Prostate gland (tissue), 2 donors: ENCODE data around the gene ADGRL1. TPM values are rescaled to one million over a fixed set of nuclear protein-coding genes. Genes with fewer than 3 reads are reported as not detected.
"Not testable (repeated sequence)": the region's sequence is repeated elsewhere in the genome, so short reads cannot be mapped to it uniquely, and the experiment has no call there.

ENCODE experiments used
- DNase-seq: peaks from one replicate; pipeline ENCODE4 v3.0.0-alpha.2; 2019; ENCODE audit warnings: low spot score
- H3K27ac ChIP-seq, 2 donors: fragments of 200-600 bp; sonication (generic); 2 replicates each; pipeline ENCODE4 v1.5.1; 2017 to 2019
- H3K27me3 ChIP-seq: fragments of 200-600 bp; sonication (generic); replicated peaks from 2 replicates; pipeline ENCODE4 v1.5.1; 2019; ENCODE audit not compliant: insufficient read depth
- H3K36me3 ChIP-seq, 2 donors: fragments of 200-600 bp; sonication (generic); 1 replicate in 1 of 2; 2 replicates in 1 of 2; pipeline versions ENCODE4 v1.5.1 to v1.8.1; 2017 to 2019
- H3K4me1 ChIP-seq: fragments of 200-600 bp; sonication (generic); replicated peaks from 2 replicates; pipeline ENCODE4 v1.5.1; 2019
- H3K4me3 ChIP-seq, 2 donors: fragments of 200-600 bp; sonication (generic); 2 replicates each; pipeline ENCODE4 v1.5.1; 2017 to 2019
- H3K9me3 ChIP-seq: fragments of 200-600 bp; sonication (generic); 2 replicates; pipeline ENCODE4 v1.5.1; 2017
- POLR2A ChIP-seq: fragments of 450-650 bp; IDR thresholded peaks from one replicate; pipeline ENCODE4 v1.6.1; 2016; ENCODE audit warnings: antibody characterized with exemption, mild to moderate bottlenecking
- POLR2AphosphoS5 ChIP-seq: sonication (generic); formaldehyde crosslinking; IDR thresholded peaks from one replicate; pipeline ENCODE4 v1.6.1; 2017; ENCODE audit warnings: antibody characterized with exemption
- WGBS: methylation state at CpG from one replicate; pipeline ENCODE4 v1.1.5; 2018; 5-methylcytosine and 5-hydroxymethylcytosine counted together
- intact Hi-C: fragments of 100-400 bp; cut with DNase I; formaldehyde crosslinking; loops from one replicate; pipeline ENCODE4 v1.14.2; 2022
- total RNA-seq, 2 donors: library from RNA; depleted of rRNA; stranded (reverse); fragments of >200 nt; gene quantifications; one replicate each; pipeline ENCODE4 v1.1.0, GENCODE V29; 2016
- TF ChIP-seq, protein P1 (sequence below), 4 experiments: fragments of 200-600 bp in 2 of 4; fragments of 450-650 bp in 2 of 4; sonication (generic) in 2 of 4; IDR thresholded peaks; 1 replicate in 3 of 4; 2 replicates in 1 of 4; pipeline ENCODE4 v1.5.1; 2016 to 2019; ENCODE audit warnings: antibody characterized with exemption in 4 of 4, mild to moderate bottlenecking in 2 of 4, moderate library complexity in 2 of 4

Gene ADGRL1
- total RNA-seq, 2 donors from 2014 or later = 13.0 to 44.1 TPM

- no peaks in the 10 kb centered on the region for H3K9me3 ChIP-seq
- no peaks in the 10 kb centered on the region for H3K36me3 ChIP-seq
- H3K27ac ChIP-seq = no peak overlapping the region
- H3K27me3 ChIP-seq = no peaks in the 10 kb centered on the region
- no peak for DNase-seq
- 91% methylated on average over 16 of the region's 16 CpGs for WGBS
- H3K4me1 ChIP-seq = no peaks in the 10 kb centered on the region
- no peak for TF ChIP-seq POLR2AphosphoS5
- TF ChIP-seq, protein P1, sequence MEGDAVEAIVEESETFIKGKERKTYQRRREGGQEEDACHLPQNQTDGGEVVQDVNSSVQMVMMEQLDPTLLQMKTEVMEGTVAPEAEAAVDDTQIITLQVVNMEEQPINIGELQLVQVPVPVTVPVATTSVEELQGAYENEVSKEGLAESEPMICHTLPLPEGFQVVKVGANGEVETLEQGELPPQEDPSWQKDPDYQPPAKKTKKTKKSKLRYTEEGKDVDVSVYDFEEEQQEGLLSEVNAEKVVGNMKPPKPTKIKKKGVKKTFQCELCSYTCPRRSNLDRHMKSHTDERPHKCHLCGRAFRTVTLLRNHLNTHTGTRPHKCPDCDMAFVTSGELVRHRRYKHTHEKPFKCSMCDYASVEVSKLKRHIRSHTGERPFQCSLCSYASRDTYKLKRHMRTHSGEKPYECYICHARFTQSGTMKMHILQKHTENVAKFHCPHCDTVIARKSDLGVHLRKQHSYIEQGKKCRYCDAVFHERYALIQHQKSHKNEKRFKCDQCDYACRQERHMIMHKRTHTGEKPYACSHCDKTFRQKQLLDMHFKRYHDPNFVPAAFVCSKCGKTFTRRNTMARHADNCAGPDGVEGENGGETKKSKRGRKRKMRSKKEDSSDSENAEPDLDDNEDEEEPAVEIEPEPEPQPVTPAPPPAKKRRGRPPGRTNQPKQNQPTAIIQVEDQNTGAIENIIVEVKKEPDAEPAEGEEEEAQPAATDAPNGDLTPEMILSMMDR (IDR thresholded peaks at IDR 0.05) = no peak
- no peak for TF ChIP-seq POLR2A
- intact Hi-C loops = no loop called here
- H3K4me3 ChIP-seq = no peak overlapping the region
These were observed 16.9 kb upstream of the ADGRL1 start for GRCh38 chr19:14222886-14223285.

- 12% methylated on average over 8 of the region's 19 CpGs for WGBS
- intact Hi-C loops, DNase-seq, H3K4me3 ChIP-seq, H3K9me3 ChIP-seq, H3K27me3 ChIP-seq, H3K4me1 ChIP-seq, H3K36me3 ChIP-seq, H3K27ac ChIP-seq: not testable (repeated sequence)
- TF ChIP-seq, protein P1 (IDR thresholded peaks at IDR 0.05) = peak in 1 of 4 experiments; percentile 29
These were observed 15.4 kb upstream of the ADGRL1 start for GRCh38 chr19:14221345-14221744.

DNA sequence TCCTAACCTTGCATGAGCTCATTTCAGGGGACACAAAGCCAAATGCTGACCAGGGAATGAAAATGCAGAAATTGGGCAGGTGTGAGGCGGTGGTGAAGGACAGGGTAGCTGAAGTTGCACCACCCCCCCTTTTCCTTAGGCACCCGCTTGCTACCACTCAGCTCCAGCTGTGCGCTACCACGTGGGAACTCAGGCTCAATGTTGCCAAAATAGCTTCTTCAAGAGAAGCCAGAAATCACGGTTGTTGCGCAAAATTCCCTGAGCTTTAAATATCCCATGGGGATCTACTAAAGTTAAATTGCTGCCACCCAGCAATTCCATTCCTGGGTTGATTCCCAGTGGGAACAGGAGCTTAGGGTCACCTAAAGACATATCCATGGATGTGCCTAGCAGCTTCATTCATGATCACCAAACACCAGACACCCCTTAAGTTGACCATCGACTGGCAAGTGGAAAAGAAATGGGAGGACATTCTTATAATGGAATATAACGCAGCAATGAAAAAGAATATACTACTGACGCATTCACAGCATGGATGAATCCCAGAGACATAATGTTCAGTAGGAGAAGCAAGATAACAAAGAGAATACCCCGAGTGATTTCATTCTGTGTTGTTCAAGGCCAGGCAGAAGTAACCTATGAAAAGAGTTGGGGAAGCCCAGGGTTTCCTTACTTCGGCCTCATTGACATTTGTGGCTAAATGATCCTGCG, 12.8 kb upstream of the ADGRL1 start:
- no peaks in the 10 kb centered on the region for H3K9me3 ChIP-seq
- WGBS = 87% methylated on average over 12 of the region's 12 CpGs

GRCh38 chr19:14217886-14218285, 11.9 kb upstream of the ADGRL1 start:
- 27% methylated on average over 4 of the region's 4 CpGs for WGBS
- H3K27ac ChIP-seq, H3K4me3 ChIP-seq, intact Hi-C loops, H3K36me3 ChIP-seq, H3K9me3 ChIP-seq, DNase-seq, H3K27me3 ChIP-seq, H3K4me1 ChIP-seq: not testable (repeated sequence)

More for the DNA sequence above, 12.8 kb upstream of the ADGRL1 start:
- intact Hi-C loops = no loop called here
- H3K36me3 ChIP-seq = no peaks in the 10 kb centered on the region
- no peaks in the 10 kb centered on the region for H3K27me3 ChIP-seq
- TF ChIP-seq, protein P1 (IDR thresholded peaks at IDR 0.05) = no peak
- TF ChIP-seq POLR2A (no peak), POLR2AphosphoS5 (no peak)
- H3K4me1 ChIP-seq = no peaks in the 10 kb centered on the region
- no peak overlapping the region for H3K27ac ChIP-seq
- H3K4me3 ChIP-seq = no peak overlapping the region
- DNase-seq = no peak

DNA sequence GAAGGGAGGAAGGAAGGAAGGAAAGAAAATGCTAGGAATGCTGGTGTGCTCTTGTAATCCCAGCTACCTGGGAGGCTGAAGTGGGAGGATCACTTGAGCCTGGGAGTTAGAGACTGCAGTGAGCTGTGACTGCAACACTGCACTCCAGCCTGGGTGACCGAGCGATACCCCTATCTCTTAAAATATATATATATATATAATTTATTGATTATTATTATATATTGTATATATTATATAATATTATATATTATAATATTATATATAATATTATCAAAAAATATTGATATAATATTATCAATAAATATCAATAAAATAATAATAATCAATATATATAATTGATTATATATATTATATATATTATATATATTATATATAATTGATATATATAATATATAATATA, 8.6 kb upstream of the ADGRL1 start:
- Histone ChIP-seq H3K4me3 (no peak overlapping the region), H3K4me1 (no peaks in the 10 kb centered on the region), H3K27ac (no peak overlapping the region), H3K27me3 (no peaks in the 10 kb centered on the region), H3K9me3 (no peaks in the 10 kb centered on the region), H3K36me3 (no peaks in the 10 kb centered on the region)
- intact Hi-C loops = no loop called here
- TF ChIP-seq POLR2A (no peak), POLR2AphosphoS5 (no peak)
- TF ChIP-seq, protein P1 (IDR thresholded peaks at IDR 0.05) = no peak
- 91% methylated on average over 2 of the region's 2 CpGs for WGBS
- no peak for DNase-seq

GRCh38 chr19:14210182-14210581, 4.2 kb upstream of the ADGRL1 start:
- H3K4me3 ChIP-seq, H3K27ac ChIP-seq, DNase-seq, H3K27me3 ChIP-seq, H3K36me3 ChIP-seq, H3K4me1 ChIP-seq, H3K9me3 ChIP-seq, intact Hi-C loops: not testable (repeated sequence)
- WGBS = 59% methylated on average over 9 of the region's 9 CpGs

DNA sequence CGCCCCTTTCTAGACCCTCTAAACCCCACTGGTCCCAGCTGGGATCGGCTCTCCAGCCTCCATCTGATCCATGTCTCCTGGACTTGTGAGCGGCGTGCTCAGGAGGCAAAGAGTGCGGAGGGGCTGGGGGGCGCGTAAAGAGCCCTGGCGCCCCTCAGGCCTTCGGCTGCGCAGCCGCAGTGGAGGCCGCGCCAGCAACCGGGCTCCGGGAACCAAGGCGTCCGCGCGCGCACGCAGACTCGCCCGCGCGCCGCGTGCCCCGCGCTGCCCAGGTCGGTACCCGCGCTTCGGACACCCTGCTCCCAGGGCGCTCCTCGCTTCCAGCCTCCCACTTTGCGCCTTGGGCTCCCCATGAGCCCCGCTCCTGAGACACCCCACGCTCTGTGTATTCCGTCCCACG, 3.4 kb upstream of the ADGRL1 start:
- H3K36me3 ChIP-seq, H3K27me3 ChIP-seq, H3K4me3 ChIP-seq, intact Hi-C loops, H3K4me1 ChIP-seq, DNase-seq, H3K27ac ChIP-seq, H3K9me3 ChIP-seq: not testable (repeated sequence)
- WGBS = 2% methylated on average over 16 of the region's 40 CpGs

DNA sequence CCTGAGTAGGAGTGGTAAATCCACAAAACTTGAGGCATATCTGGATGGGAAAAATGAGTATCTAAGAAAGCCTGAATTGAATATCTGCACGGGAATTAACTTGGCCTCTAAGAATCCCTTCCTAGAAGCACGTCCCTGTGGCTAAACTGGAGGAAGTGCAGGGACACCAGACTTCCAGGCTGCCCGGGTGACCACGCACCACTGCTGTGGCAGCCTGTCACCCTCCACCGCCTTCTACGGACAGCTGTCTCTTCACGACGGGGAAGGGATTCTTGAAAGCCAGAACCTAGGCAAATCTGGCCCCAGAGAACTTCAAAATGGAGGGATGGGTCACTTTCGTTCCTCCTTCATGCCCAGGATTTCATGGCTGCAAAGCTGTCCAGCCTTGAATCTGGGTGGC, 2.5 kb upstream of the ADGRL1 start:
- H3K27ac ChIP-seq, H3K4me1 ChIP-seq, intact Hi-C loops, H3K4me3 ChIP-seq, H3K27me3 ChIP-seq, H3K36me3 ChIP-seq, H3K9me3 ChIP-seq, DNase-seq: not testable (repeated sequence)
- 70% methylated on average over 9 of the region's 9 CpGs for WGBS

DNA sequence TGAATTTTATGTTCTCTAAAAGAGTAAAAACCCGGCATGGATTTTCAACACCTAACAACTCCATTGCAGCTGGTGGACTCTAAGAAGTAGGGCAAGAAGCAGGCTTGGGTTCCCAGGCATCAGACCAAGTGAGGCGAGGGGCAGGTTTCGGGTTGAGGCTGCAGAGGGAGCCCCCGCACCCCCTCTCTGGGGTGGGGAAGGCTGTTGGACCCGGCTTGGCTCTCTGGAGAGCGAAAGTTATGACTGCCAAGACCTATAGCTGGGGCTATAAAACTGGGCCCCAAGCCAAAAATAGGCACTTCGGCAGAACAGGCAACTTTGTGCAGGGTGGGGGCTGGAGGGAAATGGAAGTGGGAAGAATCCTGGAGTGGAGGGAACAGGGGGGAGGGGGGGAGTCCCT, 1.8 kb upstream of the ADGRL1 start:
- H3K4me3 ChIP-seq, H3K4me1 ChIP-seq, H3K27ac ChIP-seq, H3K9me3 ChIP-seq, intact Hi-C loops, H3K27me3 ChIP-seq, H3K36me3 ChIP-seq, DNase-seq: not testable (repeated sequence)
- 39% methylated on average over 7 of the region's 7 CpGs for WGBS
